Duodenal mucosa (tissue), 2 donors: ENCODE data around the gene COL2A1.

Source experiments
- H3K27ac ChIP-seq: one replicate; pipeline ENCODE4 v1.7.0; 2013; ENCODE audit warnings: low read depth, low read length
- H3K27me3 ChIP-seq, 2 donors: one replicate each; pipeline ENCODE4 v1.7.0; 2013; ENCODE audit warnings: low read length in 2 of 2, control low read depth in 1 of 2; ENCODE audit not compliant: insufficient read depth in 2 of 2, control insufficient read depth in 1 of 2
- H3K36me3 ChIP-seq, 2 donors: one replicate each; pipeline ENCODE4 v1.7.0; 2013; ENCODE audit warnings: low read length in 2 of 2, control low read depth in 1 of 2; ENCODE audit not compliant: insufficient read depth in 2 of 2, control insufficient read depth in 1 of 2
- H3K4me1 ChIP-seq, 2 donors: one replicate each; pipeline ENCODE4 v1.7.0; 2013; ENCODE audit warnings: low read length in 2 of 2, control low read depth in 1 of 2; ENCODE audit not compliant: insufficient read depth in 2 of 2, control insufficient read depth in 1 of 2
- H3K4me3 ChIP-seq, 2 donors: one replicate each; pipeline ENCODE4 v1.7.0; 2013; ENCODE audit warnings: low read length in 2 of 2, low read depth in 1 of 2
- H3K9ac ChIP-seq, 2 donors: one replicate each; pipeline ENCODE4 v1.7.0; 2013; ENCODE audit warnings: low read length in 2 of 2, low read depth in 1 of 2
- H3K9me3 ChIP-seq, 2 donors: one replicate each; pipeline ENCODE4 v1.7.0; 2013; ENCODE audit warnings: low read length in 2 of 2, control low read depth in 1 of 2; ENCODE audit not compliant: control insufficient read depth in 1 of 2

Gene COL2A1

DNA sequence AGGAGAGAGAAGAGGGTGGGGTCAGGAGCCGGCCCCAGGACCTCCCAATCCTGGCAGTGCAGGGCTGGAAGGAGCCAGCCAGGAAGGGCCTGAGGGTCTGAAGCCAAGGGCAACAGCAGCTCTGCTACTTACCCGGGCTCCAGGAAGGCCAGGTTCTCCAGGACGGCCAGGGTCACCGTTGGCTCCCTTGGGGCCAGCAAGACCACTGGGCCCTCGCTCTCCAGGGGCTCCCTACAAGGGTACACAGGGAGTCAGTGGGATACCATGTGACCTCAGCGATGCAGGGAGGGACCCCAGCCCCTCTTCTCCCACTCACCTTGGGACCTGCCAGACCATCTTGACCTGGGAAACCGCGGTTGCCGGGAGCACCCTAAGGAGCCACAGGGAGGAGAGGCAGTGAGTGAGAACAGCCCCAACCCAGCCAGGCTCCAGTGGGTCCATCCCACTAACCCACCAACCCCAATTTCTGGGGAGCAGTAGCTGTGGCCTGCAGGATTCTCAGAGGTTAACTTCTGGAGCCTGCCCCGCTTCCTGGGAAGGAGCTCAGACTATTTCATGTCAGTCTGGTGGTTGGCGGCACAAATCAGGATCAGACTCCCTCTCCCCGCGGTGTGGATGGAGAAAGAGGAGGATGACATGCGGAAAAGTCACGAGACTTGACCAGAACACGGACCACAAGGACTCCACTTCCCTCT lies 18.5 kb downstream of the COL2A1 start:
- no peaks in the 10 kb centered on the region for H3K9me3 ChIP-seq
- H3K36me3 ChIP-seq: no peaks in the 10 kb centered on the region
- peaks cover 17% of the 10 kb centered on the region in 2 donors for H3K4me1 ChIP-seq
- H3K4me3 ChIP-seq: no peak overlapping the region
- H3K27me3 ChIP-seq: no peaks in the 10 kb centered on the region
- H3K9ac ChIP-seq: no peak overlapping the region
- no peak overlapping the region for H3K27ac ChIP-seq

DNA sequence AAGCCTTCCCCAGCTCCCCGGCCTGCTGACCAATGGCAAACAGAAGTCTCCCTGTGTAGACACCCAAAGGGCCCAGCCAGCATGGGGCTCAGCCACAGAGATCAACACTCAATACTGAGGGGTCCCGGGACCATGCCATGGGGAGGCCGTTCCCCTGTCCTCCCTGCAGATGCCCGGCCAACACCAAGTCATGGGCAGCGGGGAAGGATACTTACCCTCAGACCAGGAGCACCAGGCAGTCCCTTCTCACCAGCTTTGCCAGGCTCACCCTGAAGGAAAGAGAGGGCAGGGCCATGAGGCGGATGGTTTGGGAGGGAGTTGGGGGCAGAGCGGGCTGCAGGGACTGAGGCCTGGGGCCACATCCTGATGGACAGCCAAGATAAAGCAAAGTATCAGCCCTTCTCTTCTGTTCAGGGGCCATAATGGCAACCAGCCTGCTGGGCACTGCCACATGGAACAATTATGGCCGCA lies 19.9 kb downstream of the COL2A1 start:
- Histone ChIP-seq H3K4me3 (no peak overlapping the region), H3K27ac (no peak overlapping the region), H3K4me1 (peaks cover 17% of the 10 kb centered on the region in 2 donors), H3K9me3 (no peaks in the 10 kb centered on the region), H3K9ac (no peak overlapping the region), H3K36me3 (no peaks in the 10 kb centered on the region), H3K27me3 (no peaks in the 10 kb centered on the region)

DNA sequence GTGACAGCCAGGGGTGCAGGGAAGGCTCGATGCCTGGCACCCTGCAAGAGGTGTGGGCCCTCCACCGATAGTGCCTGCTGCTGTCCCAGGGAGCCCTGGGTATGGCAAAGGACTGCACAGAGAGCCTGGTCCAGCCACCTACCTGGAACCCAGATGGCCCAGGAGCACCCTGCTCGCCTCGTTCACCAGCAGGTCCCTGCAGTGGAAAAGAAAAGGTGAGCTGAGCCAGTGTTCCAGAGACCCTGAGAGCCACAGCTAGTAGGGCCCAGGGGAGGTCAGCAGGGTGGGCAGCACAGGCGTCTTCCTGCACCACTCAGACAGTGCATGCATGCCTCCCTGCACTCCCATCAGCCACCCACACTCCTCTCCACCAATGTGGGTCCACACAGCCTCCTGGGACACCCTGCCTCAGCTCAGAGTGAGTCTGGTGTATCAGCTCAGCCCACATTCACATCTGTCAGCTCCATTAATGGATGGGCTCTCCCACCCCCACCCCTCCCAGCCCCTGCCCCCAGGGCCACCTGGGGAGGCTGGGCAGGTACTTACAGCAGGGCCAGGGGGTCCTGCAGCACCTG lies 20.6 kb downstream of the COL2A1 start:
- Histone ChIP-seq H3K36me3 (no peaks in the 10 kb centered on the region), H3K4me3 (no peak overlapping the region), H3K27ac (no peak overlapping the region), H3K27me3 (no peaks in the 10 kb centered on the region), H3K4me1 (peaks cover 17% of the 10 kb centered on the region in 2 donors), H3K9me3 (no peaks in the 10 kb centered on the region), H3K9ac (no peak overlapping the region)

DNA sequence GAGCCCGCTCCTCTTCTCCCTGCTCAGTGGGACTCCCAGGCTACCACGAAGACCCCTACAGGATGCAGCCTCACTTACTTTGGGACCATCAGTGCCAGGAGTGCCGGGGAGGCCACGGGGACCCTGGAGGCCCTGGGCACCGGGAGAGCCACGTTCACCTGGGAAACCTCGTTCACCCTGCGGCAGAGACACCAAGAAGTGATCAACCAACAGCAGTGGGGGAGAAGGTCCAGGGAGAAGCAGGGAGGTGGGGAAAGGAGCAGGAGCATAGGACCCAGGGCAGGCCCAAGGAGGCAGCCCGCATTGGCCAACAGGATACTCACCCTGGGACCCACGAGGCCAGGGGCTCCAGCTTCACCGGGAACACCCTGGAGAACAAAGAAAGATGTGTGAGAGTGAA lies 21.5 kb downstream of the COL2A1 start:
- no peak overlapping the region for H3K9ac ChIP-seq
- peaks cover 17% of the 10 kb centered on the region in 2 donors for H3K4me1 ChIP-seq
- H3K4me3 ChIP-seq: no peak overlapping the region
- H3K36me3 ChIP-seq: no peaks in the 10 kb centered on the region
- H3K9me3 ChIP-seq: no peaks in the 10 kb centered on the region
- no peaks in the 10 kb centered on the region for H3K27me3 ChIP-seq
- H3K27ac ChIP-seq: no peak overlapping the region

DNA sequence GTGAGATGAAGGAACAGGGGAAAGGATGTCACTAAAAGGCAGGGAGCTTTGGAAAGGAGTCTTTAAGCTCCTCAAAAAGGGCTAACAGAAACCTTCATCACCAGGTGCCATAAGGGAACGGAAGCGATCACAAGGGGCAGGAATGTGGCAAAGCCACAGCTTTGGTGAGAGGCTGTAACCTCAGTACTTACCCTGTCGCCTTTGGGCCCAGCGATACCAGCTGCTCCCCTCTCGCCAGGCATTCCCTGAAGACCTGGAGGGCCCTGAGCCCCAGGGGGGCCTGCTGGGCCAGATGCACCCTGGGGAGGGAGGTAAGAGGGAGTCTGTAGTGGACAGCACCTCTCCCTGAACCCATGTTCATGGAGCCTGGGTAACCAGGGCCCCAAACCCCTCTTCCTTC lies 22.0 kb downstream of the COL2A1 start:
- Histone ChIP-seq H3K9ac (no peak overlapping the region), H3K4me3 (no peak overlapping the region), H3K27me3 (no peaks in the 10 kb centered on the region), H3K9me3 (no peaks in the 10 kb centered on the region), H3K27ac (no peak overlapping the region), H3K4me1 (peaks cover 15 to 16% of the 10 kb centered on the region in 2 donors), H3K36me3 (no peaks in the 10 kb centered on the region)

DNA sequence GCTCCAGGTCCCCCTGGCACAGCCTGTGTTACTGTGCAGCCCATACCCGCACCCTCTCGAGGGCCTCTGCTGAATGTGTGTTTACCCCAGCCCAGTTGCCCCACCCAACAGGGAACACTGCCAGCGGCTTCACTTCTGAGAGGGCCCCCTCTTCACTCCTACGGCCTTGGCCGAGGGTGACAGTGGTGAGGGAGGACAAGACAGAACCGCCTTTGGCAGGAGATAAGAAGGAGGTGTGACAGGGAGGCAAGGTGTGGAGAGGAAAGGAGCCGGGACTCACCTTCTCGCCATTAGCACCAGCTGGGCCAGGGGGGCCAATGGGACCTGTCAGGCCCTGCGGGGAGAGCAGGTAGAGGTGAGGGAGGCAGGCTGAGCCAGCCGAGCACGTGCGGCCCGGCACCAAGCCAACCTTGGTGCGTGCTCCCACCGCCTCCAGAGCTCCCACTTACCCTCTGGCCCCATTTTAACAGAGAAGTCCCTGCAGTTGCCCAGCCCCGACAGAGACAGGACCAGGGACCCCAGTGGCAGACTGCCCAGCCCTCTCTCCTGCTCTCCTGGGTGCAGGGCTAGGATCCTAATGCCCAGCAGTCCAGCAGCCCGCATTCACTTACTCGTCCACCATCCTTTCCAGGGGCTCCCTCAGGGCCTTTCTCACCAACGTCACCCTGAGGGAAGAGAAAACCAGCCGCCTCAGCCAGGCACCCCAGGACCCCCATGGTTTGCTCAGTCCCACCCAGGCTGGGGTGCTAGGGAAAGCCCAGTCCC lies 22.6 kb downstream of the COL2A1 start:
- H3K9me3 ChIP-seq: no peaks in the 10 kb centered on the region
- no peak overlapping the region for H3K27ac ChIP-seq
- peaks cover 9 to 11% of the 10 kb centered on the region in 2 donors for H3K4me1 ChIP-seq
- H3K9ac ChIP-seq: no peak overlapping the region
- no peaks in the 10 kb centered on the region for H3K27me3 ChIP-seq
- H3K36me3 ChIP-seq: no peaks in the 10 kb centered on the region
- no peak overlapping the region for H3K4me3 ChIP-seq

DNA sequence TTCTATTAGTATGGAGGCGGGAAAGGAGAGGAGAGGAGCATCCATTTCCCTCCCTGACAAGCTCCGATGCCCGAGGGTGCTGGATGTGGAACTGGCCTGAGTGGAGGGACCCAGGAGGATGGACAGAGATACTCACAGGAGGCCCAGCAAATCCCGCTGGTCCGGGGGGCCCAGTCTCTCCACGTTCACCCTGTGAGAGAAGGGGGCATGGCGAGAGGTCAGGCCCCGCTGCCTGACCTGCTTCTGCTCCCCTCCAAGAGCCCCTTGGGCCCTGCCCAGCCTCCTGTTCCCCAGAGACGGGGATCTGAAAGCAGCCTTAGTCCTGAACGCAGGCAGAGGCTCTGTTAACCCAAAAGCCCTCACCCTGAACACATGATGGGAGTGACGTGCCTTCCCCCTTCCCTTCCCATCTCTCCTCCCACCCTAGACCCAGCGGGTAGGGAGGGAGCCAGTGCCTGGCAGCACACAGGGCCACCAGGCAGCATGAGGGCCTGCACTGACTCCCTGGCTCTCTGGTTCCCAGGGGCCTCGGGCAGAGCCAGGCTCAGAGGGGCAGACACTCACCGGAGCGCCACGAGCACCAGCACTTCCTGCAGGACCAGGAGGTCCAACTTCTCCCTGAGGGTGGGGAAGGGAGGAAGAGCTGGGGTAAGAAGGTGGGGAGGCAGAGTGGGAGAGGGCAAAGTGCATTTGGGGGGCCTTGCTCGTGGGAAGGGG lies 23.3 kb downstream of the COL2A1 start:
- H3K4me3 ChIP-seq: no peak overlapping the region
- H3K27ac ChIP-seq: no peak overlapping the region
- H3K9me3 ChIP-seq: no peaks in the 10 kb centered on the region
- no peaks in the 10 kb centered on the region for H3K27me3 ChIP-seq
- peaks cover 9 to 11% of the 10 kb centered on the region in 2 donors for H3K4me1 ChIP-seq
- H3K36me3 ChIP-seq: no peaks in the 10 kb centered on the region
- H3K9ac ChIP-seq: no peak overlapping the region

DNA sequence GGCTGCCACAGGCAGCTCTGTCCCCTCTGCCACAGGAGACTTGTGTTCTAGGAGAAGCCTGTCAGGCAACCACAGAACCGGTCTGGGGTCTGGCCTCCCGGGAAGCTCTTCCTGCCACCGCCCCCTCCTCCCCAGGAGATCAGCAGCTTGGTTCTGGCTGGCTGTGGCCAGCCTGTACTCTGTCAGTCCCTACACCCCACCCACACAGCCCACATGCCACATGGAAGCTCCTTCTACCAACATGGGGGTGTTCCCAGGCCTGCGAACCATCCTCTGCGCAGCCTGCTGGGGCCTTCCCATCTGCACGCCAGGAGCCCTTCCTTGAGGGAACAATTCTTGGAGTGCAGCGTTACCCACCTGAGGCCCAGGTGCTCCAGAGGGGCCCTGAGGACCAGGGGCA lies 24.1 kb downstream of the COL2A1 start:
- Histone ChIP-seq H3K4me1 (peaks cover 9 to 11% of the 10 kb centered on the region in 2 donors), H3K9me3 (no peaks in the 10 kb centered on the region), H3K27me3 (no peaks in the 10 kb centered on the region), H3K27ac (no peak overlapping the region), H3K9ac (no peak overlapping the region), H3K4me3 (no peak overlapping the region), H3K36me3 (no peaks in the 10 kb centered on the region)

DNA sequence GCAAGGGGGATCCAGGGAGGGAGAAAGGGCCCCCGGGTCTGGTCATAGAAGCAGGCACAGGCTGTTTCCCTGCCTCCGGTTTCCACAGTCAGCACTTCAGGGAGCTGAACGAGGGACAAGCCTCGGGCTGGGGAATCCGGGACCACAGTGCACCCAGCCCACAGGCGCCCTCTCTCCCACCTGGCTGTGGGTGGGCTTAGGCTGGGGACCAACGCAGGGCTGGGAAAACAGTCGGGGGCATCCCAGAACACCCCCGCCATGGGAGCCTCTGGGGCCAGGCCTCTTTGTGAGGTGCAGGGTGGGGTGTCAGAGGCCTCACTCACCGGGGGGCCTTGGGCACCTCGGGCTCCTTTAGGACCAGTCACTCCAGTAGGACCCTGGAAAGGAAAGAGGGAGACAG lies 24.6 kb downstream of the COL2A1 start:
- peaks cover 9 to 11% of the 10 kb centered on the region in 2 donors for H3K4me1 ChIP-seq
- no peak overlapping the region for H3K4me3 ChIP-seq
- H3K27me3 ChIP-seq: no peaks in the 10 kb centered on the region
- no peak overlapping the region for H3K27ac ChIP-seq
- no peaks in the 10 kb centered on the region for H3K9me3 ChIP-seq
- H3K9ac ChIP-seq: no peak overlapping the region
- H3K36me3 ChIP-seq: no peaks in the 10 kb centered on the region

DNA sequence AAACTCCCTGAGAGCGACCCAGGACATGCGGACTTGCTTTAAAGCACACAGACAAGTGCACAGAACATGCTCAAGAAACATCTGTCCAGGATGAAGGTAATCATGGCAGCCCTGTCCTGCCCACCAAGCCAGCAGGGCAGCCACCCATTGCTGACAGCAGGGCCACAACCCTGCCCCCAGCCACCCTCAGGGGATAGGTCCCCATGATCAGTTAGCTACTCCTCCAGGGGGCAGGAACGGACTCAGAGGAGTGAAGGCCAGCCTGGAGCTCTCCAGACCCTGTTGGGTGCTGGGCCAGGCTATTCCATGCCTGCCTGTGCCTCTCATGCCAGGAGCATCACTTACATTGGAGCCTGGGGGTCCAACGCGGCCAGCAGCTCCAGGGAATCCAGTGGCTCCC lies 25.1 kb downstream of the COL2A1 start:
- Histone ChIP-seq H3K27ac (no peak overlapping the region), H3K36me3 (no peaks in the 10 kb centered on the region), H3K9ac (no peak overlapping the region), H3K27me3 (no peaks in the 10 kb centered on the region), H3K9me3 (no peaks in the 10 kb centered on the region), H3K4me3 (no peak overlapping the region), H3K4me1 (peaks cover 9 to 11% of the 10 kb centered on the region in 2 donors)
